Effector CD8-positive, alpha-beta T cell (primary cell): Measurements from ENCODE around the gene OR5M3.

ENCODE experiments used
- DNase-seq: peaks from one replicate; lab custom pipeline; 2025; lab: John Stamatoyannopoulos, UW
- total RNA-seq, 4 experiments: gene quantifications; one replicate each; lab custom pipeline; 2026; lab: John Stamatoyannopoulos, UW

Gene OR5M3
- total RNA-seq = 0 reads per million in 4 experiments

- DNase-seq = no peak
These were observed at the start of gene OR5M3 for GRCh38 chr11:56473252-56473651. TSS of gene OR5M3 (minus strand) at chr11:56473352. CDS start at chr11:56470497, 2,855 bp downstream.

GRCh38 chr11:56522008-56522407, 48.9 kb upstream of the OR5M3 start:
- DNase-seq = no peak

GRCh38 chr11:56513280-56513679, 40.1 kb upstream of the OR5M3 start:
- DNase-seq = no peak

- no peak for DNase-seq
These were observed 36.3 kb upstream of the OR5M3 start for GRCh38 chr11:56509439-56509838.

GRCh38 chr11:56497010-56497409, 23.9 kb upstream of the OR5M3 start:
- no peak for DNase-seq

GRCh38 chr11:56495117-56495516, 22.0 kb upstream of the OR5M3 start:
- DNase-seq = no peak

GRCh38 chr11:56491270-56491669, 18.1 kb upstream of the OR5M3 start, which contains the start of gene OR5M8:
TSS of gene OR5M8 (minus strand) at chr11:56491370. CDS start at chr11:56491370, 0 bp downstream.
- DNase-seq = no peak

- no peak for DNase-seq
These were observed 13.6 kb upstream of the OR5M3 start for GRCh38 chr11:56486801-56487200.

- DNase-seq = no peak
These were observed 1.6 kb upstream of the OR5M3 start for GRCh38 chr11:56474729-56475235.

- DNase-seq = no peak
These were observed 16.1 kb downstream of the OR5M3 start for GRCh38 chr11:56457076-56457475.

GRCh38 chr11:56453521-56453920, 19.6 kb downstream of the OR5M3 start:
- no peak for DNase-seq
